ENCODE data around the gene SH3YL1. TPM values are rescaled to one million over a fixed set of nuclear protein-coding genes. Genes with fewer than 3 reads are reported as not detected.

Gene SH3YL1
- total and polyA plus RNA-seq, 10 donors = 30.6 to 72.8 (median 37.0) TPM

DNA sequence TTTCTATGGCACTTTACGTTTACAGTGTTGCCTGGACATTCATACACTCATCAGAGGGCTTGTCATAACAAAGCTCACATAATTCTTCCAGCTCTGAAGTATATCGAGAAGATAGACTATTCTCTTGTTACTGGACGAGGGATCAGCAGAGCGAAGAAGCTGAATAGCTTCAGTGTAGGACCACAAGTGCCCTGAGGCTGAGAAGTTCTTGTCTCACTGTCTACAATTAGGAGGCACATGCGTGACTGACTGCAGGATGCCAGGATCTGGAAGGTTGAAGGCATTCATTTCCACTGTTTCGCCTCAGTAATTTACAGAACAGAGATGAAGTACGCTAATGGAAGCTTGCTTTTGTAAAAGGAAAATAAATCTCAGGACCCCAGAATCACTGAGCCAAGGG, 9.6 kb downstream of the SH3YL1 start:
- Histone ChIP-seq H3K27me3 (replicated peaks in 1 of 7) (no peaks in the 10 kb centered on the region), H3K9me3 (peaks cover 0 to 23% (median 15%) of the 10 kb centered on the region in 8 donors), H3K4me3 (no peak overlapping the region), H3K4me1 (peaks cover 0 to 3% (median 0%) of the 10 kb centered on the region in 6 donors), H3K36me3 (peaks cover 0 to 32% (median 2%) of the 10 kb centered on the region in 6 donors), H3K27ac (no peak overlapping the region)
- no peak for DNase-seq
- WGBS, 5 donors = 91 to 95% (median 93%) methylated on average over 7 of the region's 7 CpGs
- TF ChIP-seq POLR2AphosphoS5 (IDR thresholded peaks at IDR 0.05) (no peak), POLR2A (IDR thresholded peaks at IDR 0.05) (no peak), CTCF (IDR thresholded peaks at IDR 0.05 in 8 of 11, conservative IDR thresholded peaks at IDR 0.05 in 3 of 11) (no peak)
- intact Hi-C loops (cut with DNase I; ENCODE audit: low total_unique reads) = no loop called here

- WGBS, 5 donors = 85 to 91% (median 88%) methylated on average over 8 of the region's 8 CpGs
- DNase-seq = no peak
Measured at GRCh38 chr2:253202-253638, 10.6 kb downstream of the SH3YL1 start.

DNA sequence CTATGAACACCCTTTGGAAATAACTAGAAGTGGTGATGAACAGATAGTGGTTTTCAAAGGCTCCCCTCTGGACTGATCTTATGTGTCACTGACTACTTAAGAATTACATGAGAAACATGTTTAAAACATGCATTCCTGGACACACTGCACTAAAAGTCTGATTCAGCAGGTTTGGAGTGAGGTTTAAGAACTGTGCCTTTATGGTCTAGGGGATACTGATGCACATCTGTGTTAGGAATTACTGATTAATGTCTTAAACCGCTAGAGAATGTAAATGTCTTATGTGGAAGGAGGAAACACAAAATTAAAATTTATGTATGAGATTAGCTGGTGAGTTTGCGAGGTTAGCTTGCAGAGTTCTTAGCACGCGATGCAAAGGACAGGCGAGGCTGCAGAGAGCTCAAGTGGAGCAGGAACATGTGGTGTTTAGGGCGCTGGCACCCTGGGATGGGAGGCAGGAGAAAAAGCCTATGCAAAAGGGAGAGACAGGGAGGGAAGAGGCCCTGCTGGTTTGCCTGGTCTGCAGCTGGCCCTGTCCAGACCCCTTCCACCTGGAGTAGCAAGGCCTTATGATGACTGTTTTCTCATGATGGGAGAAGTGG, 11.7 kb downstream of the SH3YL1 start:
- DNase-seq = no peak
- WGBS, 5 donors = 91 to 97% (median 94%) methylated on average over 6 of the region's 6 CpGs
- intact Hi-C loops (cut with DNase I; ENCODE audit: low total_unique reads) = no loop called here
- Histone ChIP-seq H3K27ac (no peak overlapping the region), H3K4me3 (no peak overlapping the region), H3K4me1 (peaks cover 0 to 3% (median 0%) of the 10 kb centered on the region in 6 donors), H3K27me3 (replicated peaks in 1 of 7) (no peaks in the 10 kb centered on the region), H3K36me3 (peaks cover 0 to 52% (median 7%) of the 10 kb centered on the region in 6 donors), H3K9me3 (peaks cover 0 to 6% (median 0%) of the 10 kb centered on the region in 8 donors)
- TF ChIP-seq POLR2A (IDR thresholded peaks at IDR 0.05) = no peak
- no peak for TF ChIP-seq CTCF (IDR thresholded peaks at IDR 0.05 in 8 of 11, conservative IDR thresholded peaks at IDR 0.05 in 3 of 11)
- no peak for TF ChIP-seq POLR2AphosphoS5 (IDR thresholded peaks at IDR 0.05)

More at GRCh38 chr2:253202-253638, 10.6 kb downstream of the SH3YL1 start:
- no peak overlapping the region for H3K4me3 ChIP-seq
- peaks cover 0 to 42% (median 4%) of the 10 kb centered on the region in 6 donors for H3K36me3 ChIP-seq
- TF ChIP-seq POLR2A (IDR thresholded peaks at IDR 0.05) (no peak), POLR2AphosphoS5 (IDR thresholded peaks at IDR 0.05) (no peak), CTCF (IDR thresholded peaks at IDR 0.05 in 8 of 11, conservative IDR thresholded peaks at IDR 0.05 in 3 of 11) (no peak)
- H3K9me3 ChIP-seq = peaks cover 0 to 18% (median 10%) of the 10 kb centered on the region in 8 donors
- no peaks in the 10 kb centered on the region for H3K27me3 ChIP-seq (replicated peaks in 1 of 7)
- intact Hi-C loops (cut with DNase I; ENCODE audit: low total_unique reads) = no loop called here
- H3K4me1 ChIP-seq = peaks cover 0 to 3% (median 0%) of the 10 kb centered on the region in 6 donors
- H3K27ac ChIP-seq = no peak overlapping the region

GRCh38 chr2:249538-250042, 14.2 kb downstream of the SH3YL1 start:
- Histone ChIP-seq H3K9me3 (no peaks in the 10 kb centered on the region), H3K4me1 (peaks cover 0 to 6% (median 0%) of the 10 kb centered on the region in 6 donors), H3K4me3 (no peak overlapping the region), H3K27me3 (replicated peaks in 1 of 7) (no peaks in the 10 kb centered on the region), H3K36me3 (peaks cover 0 to 72% (median 17%) of the 10 kb centered on the region in 6 donors), H3K27ac (no peak overlapping the region)
- 93 to 96% (median 95%) methylated on average over 15 of the region's 15 CpGs for WGBS, 5 donors
- intact Hi-C loops (cut with DNase I; ENCODE audit: low total_unique reads) = no loop called here
- TF ChIP-seq POLR2A (IDR thresholded peaks at IDR 0.05) (no peak), POLR2AphosphoS5 (IDR thresholded peaks at IDR 0.05) (no peak), CTCF (IDR thresholded peaks at IDR 0.05 in 8 of 11, conservative IDR thresholded peaks at IDR 0.05 in 3 of 11) (no peak)
- no peak for DNase-seq
